GM12878 (cell line): ENCODE measurements around the gene NGB. TPM values are rescaled to one million over a fixed set of nuclear protein-coding genes. Genes with fewer than 3 reads are reported as not detected.

Source experiments
- ATAC-seq: fragments of 200-7000 bp; cut with Tn5 transposase; 3 replicates; pipeline ENCODE4 v1.9.1; 2020; ENCODE audit warnings: mild to moderate bottlenecking, moderate library complexity
- BruUV-seq: library from RNA; stranded (reverse); fragments of 400-500 nt; replicated peaks from 2 replicates; lab custom pipeline; 2021; lab: Mats Ljungman, UMichigan
- CTCF ChIA-PET: fragments of 300-600 bp; sonication (Branson Sonifier 250); formaldehyde crosslinking; extraction: SDS; loops from one replicate; lab custom pipeline; 2021; ENCODE audit warnings: inconsistent platforms; lab: Yijun Ruan, JAX
- POLR2A ChIA-PET: fragments of 350-600 bp; formaldehyde crosslinking; extraction: SDS; loops from one replicate; lab custom pipeline; 2021; ENCODE audit warnings: inconsistent platforms; lab: Charles Lee
- RAD21 ChIA-PET: fragments of 300-600 bp; sonication (Branson Sonifier 250); formaldehyde crosslinking; loops from one replicate; lab custom pipeline; 2023; ENCODE audit warnings: antibody characterized with exemption; ENCODE audit not compliant: unreplicated experiment; lab: Charles Lee
- SMC1A ChIA-PET: fragments of 300-600 bp; sonication (Branson Sonifier 250); formaldehyde crosslinking; loops from one replicate; lab custom pipeline; 2023; ENCODE audit not compliant: unreplicated experiment, uncharacterized antibody; lab: Charles Lee
- DNase-seq: peaks from one replicate; pipeline ENCODE4 v3.0.0-alpha.2; 2011; ENCODE audit warnings: low read depth, low spot score
- FAIRE-seq: peaks from 3 replicates; lab custom pipeline; 2011; peaks lifted over from hg19 to GRCh38; lab: Jason Lieb, UNC
- H2AFZ ChIP-seq: 2 replicates; pipeline ENCODE4 v1.6.0; 2011; ENCODE audit warnings: low read depth, low read length, control low read depth; ENCODE audit not compliant: control insufficient read depth
- H3K27ac ChIP-seq: 2 replicates; pipeline ENCODE4 v1.5.1; 2011; ENCODE audit warnings: control low read depth; ENCODE audit not compliant: control insufficient read depth, insufficient read depth
- H3K27me3 ChIP-seq, 2 experiments: replicated peaks in 1 of 2; 2 replicates each; pipeline versions ENCODE4 v1.6.0 to v1.6.1; 2011; ENCODE audit warnings: low read length in 1 of 2; ENCODE audit not compliant: control insufficient read depth in 2 of 2, insufficient read depth in 2 of 2
- H3K36me3 ChIP-seq, 2 experiments: 2 replicates each; pipeline ENCODE4 v1.5.1; 2011; ENCODE audit warnings: low read length in 1 of 2; ENCODE audit not compliant: control insufficient read depth in 2 of 2, insufficient read depth in 2 of 2
- H3K4me1 ChIP-seq: 2 replicates; pipeline ENCODE4 v1.6.1; 2011; ENCODE audit warnings: mild to moderate bottlenecking, low read length, moderate library complexity, mixed read lengths; ENCODE audit not compliant: control insufficient read depth, insufficient read depth
- H3K4me2 ChIP-seq: 2 replicates; pipeline ENCODE4 v1.6.0; 2011; ENCODE audit warnings: control low read depth; ENCODE audit not compliant: control insufficient read depth, insufficient read depth
- H3K4me3 ChIP-seq: fragments of 200-600 bp; sonication (generic); 2 replicates; pipeline ENCODE4 v1.5.1; 2016
- H3K79me2 ChIP-seq: 2 replicates; pipeline ENCODE4 v1.6.0; 2011; ENCODE audit warnings: low read length; ENCODE audit not compliant: control insufficient read depth, insufficient read depth
- H3K9ac ChIP-seq: 2 replicates; pipeline ENCODE4 v1.8.0; 2011; ENCODE audit warnings: low read length, control low read depth, mixed read lengths; ENCODE audit not compliant: control insufficient read depth, insufficient read depth
- H3K9me3 ChIP-seq: replicated peaks from 3 replicates; pipeline ENCODE4 v1.5.1; 2011; ENCODE audit warnings: mild to moderate bottlenecking, low read length; ENCODE audit not compliant: control insufficient read depth, insufficient read depth
- H4K20me1 ChIP-seq: 2 replicates; pipeline ENCODE4 v1.6.0; 2011; ENCODE audit not compliant: control insufficient read depth, insufficient read depth
- BHLHE40 ChIP-seq, 2 experiments: fragments of 450-650 bp in 1 of 2; IDR thresholded peaks; 2 replicates each; pipeline ENCODE4 v1.6.1; 2011 to 2017; ENCODE audit warnings: low read depth in 2 of 2, borderline replicate concordance in 1 of 2, improper control_type of control experiment in 1 of 2, low read length in 1 of 2, mild to moderate bottlenecking in 1 of 2
- E2F8 ChIP-seq: fragments of 450-650 bp; IDR thresholded peaks from 2 replicates; pipeline ENCODE4 v1.6.1; 2018; ENCODE audit warnings: mild to moderate bottlenecking, low read depth, moderate library complexity; ENCODE audit not compliant: partially characterized antibody
- ETV6 ChIP-seq, 2 experiments: fragments of 450-650 bp in 1 of 2; IDR thresholded peaks in 1 of 2; conservative IDR thresholded peaks in 1 of 2; 2 replicates each; pipeline ENCODE4 v1.6.1; 2014; ENCODE audit warnings: antibody characterized with exemption in 1 of 2, borderline replicate concordance in 1 of 2, low read depth in 1 of 2, mild to moderate bottlenecking in 1 of 2, moderate library complexity in 1 of 2
- POLR2A ChIP-seq: IDR thresholded peaks from 2 replicates; pipeline ENCODE4 v1.6.1; 2011; ENCODE audit warnings: low read depth, mild to moderate bottlenecking, low read length
- RAD51 ChIP-seq: fragments of 450-650 bp; IDR thresholded peaks from 2 replicates; pipeline ENCODE4 v1.6.1; 2016; ENCODE audit warnings: moderate library complexity, mild to moderate bottlenecking, inconsistent platforms
- RBBP5 ChIP-seq: fragments of 200-600 bp; sonication (generic); conservative IDR thresholded peaks from 2 replicates; pipeline ENCODE4 v1.6.1; 2016
- SRF ChIP-seq, 2 experiments: IDR thresholded peaks; 2 replicates each; pipeline ENCODE4 v1.6.1; 2011; ENCODE audit warnings: low read depth in 2 of 2, low read length in 2 of 2, mild to moderate bottlenecking in 1 of 2, moderate library complexity in 1 of 2
- ZNF687 ChIP-seq: fragments of 450-650 bp; IDR thresholded peaks from 2 replicates; pipeline ENCODE4 v1.6.1; 2017; ENCODE audit warnings: mild to moderate bottlenecking, moderate library complexity
- WGBS: methylation state at CpG from one replicate; pipeline ENCODE4 v1.1.6; 2016; ENCODE audit warnings: low lambda C conversion rate; ENCODE audit not compliant: insufficient replicate concordance, insufficient coverage; ENCODE audit errors: missing lambda C conversion rate; 5-methylcytosine and 5-hydroxymethylcytosine counted together
- in situ Hi-C: fragments of 300-500 bp; cut with MboI; formaldehyde crosslinking; loops from 9 replicates; pipeline ENCODE4 v1.14.3; 2018; ENCODE audit warnings: mixed read lengths
- intact Hi-C: fragments of 100-400 bp; cut with micrococcal nuclease; formaldehyde crosslinking; loops from one replicate; pipeline ENCODE4 v1.14.2; 2022; ENCODE audit not compliant: unreplicated experiment
- polyA plus RNA-seq, 11 experiments: library from polyadenylated mRNA; depleted of rRNA in 4 of 11; unstranded in 6 of 11; stranded (reverse) in 5 of 11; fragments of >200 nt; fragmentation: Nextera tagmentation in 4 of 11; fragmentation: Illumina TruSeq in 1 of 11; extraction: Ambion mirVana in 4 of 11; extraction: Trizol in 1 of 11; gene quantifications; 1 replicate in 1 of 11; 2 replicates in 10 of 11; pipeline versions ENCODE4 v1.2.1 to v1.2.3, GENCODE V29; 2011 to 2016; ENCODE audit warnings: inconsistent platforms in 2 of 11, missing spikeins in 2 of 11, low read depth in 1 of 11
- total RNA-seq, 4 experiments: library from RNA; depleted of rRNA in 3 of 4; stranded (reverse); fragments of >200 nt in 3 of 4; fragmentation: Illumina TruSeq in 1 of 4; extraction: Trizol in 1 of 4; gene quantifications; 2 replicates each; pipeline versions ENCODE4 v1.2.1 to v1.2.3, GENCODE V29; 2013 to 2021

Gene NGB
- total and polyA plus RNA-seq, 10 of the 15 experiments (the other 5 are each of a cell fraction or from before 2014, with no cell fraction given): 0.19 TPM; not detected in 9

- Histone ChIP-seq H3K9me3 (no peaks in the 10 kb centered on the region), H3K4me3 (no peak overlapping the region), H3K9ac (no peak overlapping the region), H3K4me2 (no peak overlapping the region), H2AFZ (no peak overlapping the region), H3K36me3 (no peaks in the 10 kb centered on the region), H3K27me3 (peaks cover 0 to 5% of the 10 kb centered on the region in 2 experiments; a peak in 3 of 4 replicates), H3K79me2 (no peaks in the 10 kb centered on the region), H3K27ac (no peak overlapping the region), H4K20me1 (no peaks in the 10 kb centered on the region), H3K4me1 (no peaks in the 10 kb centered on the region)
- CTCF ChIA-PET: no interaction called here
- RAD21 ChIA-PET: no interaction called here
- ATAC-seq (no peak), DNase-seq (no peak), FAIRE-seq (no peak)
- intact Hi-C loops: no loop called here
- POLR2A ChIA-PET: no interaction called here
- no peak for TF ChIP-seq RAD51
- TF ChIP-seq E2F8: no peak
- WGBS: 41% methylated on average over 5 of the region's 5 CpGs
- BruUV-seq: no TSS peak
- in situ Hi-C loops: no loop called here
- SMC1A ChIA-PET: no interaction called here
Measured at GRCh38 chr14:77258566-77258965, 12.4 kb downstream of the NGB start.

- no peak overlapping the region for H2AFZ ChIP-seq
- no peak overlapping the region for H3K9ac ChIP-seq
- H3K4me1 ChIP-seq: no peaks in the 10 kb centered on the region
- no peaks in the 10 kb centered on the region for H4K20me1 ChIP-seq
- no TSS peak for BruUV-seq
- ChIA-PET SMC1A (no interaction called here), POLR2A (no interaction called here), CTCF (no interaction called here), RAD21 (no interaction called here)
- FAIRE-seq: no peak
- no peaks in the 10 kb centered on the region for H3K9me3 ChIP-seq
- no peak overlapping the region for H3K27ac ChIP-seq
- TF ChIP-seq BHLHE40 (IDR thresholded peaks at IDR 0.05; ENCODE audit: borderline replicate concordance in 1 of 2, low read depth in 2 of 2, low read length in 1 of 2) (no peak), ETV6 (conservative IDR thresholded peaks at IDR 0.05 in 1 of 2, IDR thresholded peaks at IDR 0.05 in 1 of 2; ENCODE audit: borderline replicate concordance in 1 of 2, low read depth in 1 of 2) (no peak), SRF (IDR thresholded peaks at IDR 0.05; ENCODE audit: low read depth in 2 of 2, low read length in 2 of 2) (no peak), ZNF687 (no peak), POLR2A (no peak), RBBP5 (no peak)
- peaks cover 0 to under 1% of the 10 kb centered on the region in 2 experiments; a peak in 3 of 4 replicates for H3K27me3 ChIP-seq
- DNase-seq: no peak
- 43% methylated on average over 10 of the region's 10 CpGs for WGBS
- H3K4me3 ChIP-seq: no peak overlapping the region
- intact Hi-C loops: no loop called here
- ATAC-seq: no peak
- no peaks in the 10 kb centered on the region for H3K79me2 ChIP-seq
- H3K4me2 ChIP-seq: no peak overlapping the region
- no peaks in the 10 kb centered on the region for H3K36me3 ChIP-seq
- in situ Hi-C loops: no loop called here
Measured at GRCh38 chr14:77257700-77258099, 13.3 kb downstream of the NGB start.
